Left lung (tissue), 10 donors: ENCODE data around the gene ZDHHC6. TPM values are rescaled to one million over a fixed set of nuclear protein-coding genes. Genes with fewer than 3 reads are reported as not detected.
A peak's percentile ranks its signal among the peaks of the same experiment; 100 is the strongest.

Experiments used
- ATAC-seq: fragments of 200-7000 bp; cut with Tn5 transposase; one replicate; pipeline ENCODE4 v1.9.1; 2020; ENCODE audit warnings: moderate library complexity
- DNase-seq, 4 donors: peaks; one replicate each; pipeline ENCODE4 v3.0.0-alpha.2; 2013 to 2020
- H3K27ac ChIP-seq, 2 donors: fragments of 200-600 bp; sonication (generic) in 1 of 2; one replicate each; pipeline versions ENCODE4 v1.5.0 to v1.8.0; 2020 to 2021
- H3K27me3 ChIP-seq, 2 donors: fragments of 200-600 bp; sonication (generic) in 1 of 2; one replicate each; pipeline versions ENCODE4 v1.5.0 to v1.8.0; 2020 to 2021
- H3K36me3 ChIP-seq, 2 donors: fragments of 200-600 bp; sonication (generic) in 1 of 2; one replicate each; pipeline versions ENCODE4 v1.5.0 to v1.8.0; 2020 to 2021
- H3K4me1 ChIP-seq, 2 donors: fragments of 200-600 bp; one replicate each; pipeline ENCODE4 v1.8.0; 2021
- H3K4me3 ChIP-seq, 2 donors: fragments of 200-600 bp; sonication (generic) in 1 of 2; one replicate each; pipeline versions ENCODE4 v1.5.0 to v1.8.0; 2020 to 2021; ENCODE audit warnings: mild to moderate bottlenecking in 1 of 2
- H3K9me3 ChIP-seq, 2 donors: fragments of 200-600 bp; sonication (generic) in 1 of 2; one replicate each; pipeline versions ENCODE4 v1.5.0 to v1.8.0; 2020 to 2021
- CTCF ChIP-seq, 2 donors: fragments of 200-600 bp; sonication (generic) in 1 of 2; IDR thresholded peaks; one replicate each; pipeline versions ENCODE4 v1.5.0 to v1.8.0; 2021; ENCODE audit warnings: antibody characterized with exemption in 2 of 2
- intact Hi-C, 2 donors: fragments of 100-400 bp; cut with DNase I; formaldehyde crosslinking; loops; one replicate each; pipeline versions ENCODE4 v1.11.2 to v1.14.2; 2022
- polyA plus RNA-seq, 6 donors: library from polyadenylated mRNA; unstranded; fragments of 120-200 nt; gene quantifications; one replicate each; pipeline ENCODE4 v1.2.1, GENCODE V29; 2013; ENCODE audit not compliant: insufficient read length in 6 of 6
- total RNA-seq, 2 donors: library from RNA; stranded (reverse); fragmentation: NEBNext Ultra II Directional; extraction: Animal tissue kit (Norgen Biotek cat#: 25700); gene quantifications; one replicate each; pipeline ENCODE4 v1.2.1, GENCODE V29; 2021
- donor health status: DM: no; HTN: yes; CAD: no.
- donor health status: DM: no; HTN: no; CAD: no.

ZDHHC6 gene
- total and polyA plus RNA-seq, 8 donors, result 36.0 to 72.1 (median 61.4) TPM

- intact Hi-C loops, result no loop called here
- no peak for TF ChIP-seq CTCF (IDR thresholded peaks at IDR 0.05)
Observed at GRCh38 chr10:112447620-112447928, 860 bp upstream of the ZDHHC6 start.

GRCh38 chr10:112446055-112446854, 459 bp downstream of the ZDHHC6 start:
- Histone ChIP-seq H3K4me3 (peak overlapping the region; percentile 94 to 95), H3K9me3 (no peaks in the 10 kb centered on the region), H3K36me3 (peaks cover 0 to 40% of the 10 kb centered on the region in 2 donors), H3K27ac (peak overlapping the region; percentile 84 to 86), H3K27me3 (no peaks in the 10 kb centered on the region), H3K4me1 (peaks cover 16 to 33% of the 10 kb centered on the region in 2 donors)
- peak; percentile 15 for ATAC-seq
- intact Hi-C loops, result no loop called here
- TF ChIP-seq CTCF (IDR thresholded peaks at IDR 0.05), result no peak
- peak in 1 of 4 donors; percentile 81 for DNase-seq

More at GRCh38 chr10:112447620-112447928, 860 bp upstream of the ZDHHC6 start:
- ATAC-seq (no peak), DNase-seq (no peak)
- H3K36me3 ChIP-seq, result peaks cover 0 to 27% of the 10 kb centered on the region in 2 donors
- H3K4me3 ChIP-seq, result peak overlapping the region; percentile 94 to 95
- no peaks in the 10 kb centered on the region for H3K27me3 ChIP-seq
- H3K9me3 ChIP-seq, result no peaks in the 10 kb centered on the region
- H3K4me1 ChIP-seq, result peaks cover 16 to 33% of the 10 kb centered on the region in 2 donors
- peak overlapping the region; percentile 84 to 86 for H3K27ac ChIP-seq

GRCh38 chr10:112442063-112442462, 4.7 kb downstream of the ZDHHC6 start:
- ATAC-seq, result no peak

GRCh38 chr10:112441520-112441919, 5.2 kb downstream of the ZDHHC6 start:
- DNase-seq (no peak), ATAC-seq (no peak)
- no peaks in the 10 kb centered on the region for H3K9me3 ChIP-seq
- H3K27ac ChIP-seq, result no peak overlapping the region
- H3K4me1 ChIP-seq, result peaks cover 10 to 18% of the 10 kb centered on the region in 2 donors
- no peaks in the 10 kb centered on the region for H3K27me3 ChIP-seq
- intact Hi-C loops, result no loop called here
- no peak overlapping the region for H3K4me3 ChIP-seq
- no peak for TF ChIP-seq CTCF (IDR thresholded peaks at IDR 0.05)
- peaks cover 0 to 87% of the 10 kb centered on the region in 2 donors for H3K36me3 ChIP-seq

More at GRCh38 chr10:112442063-112442462, 4.7 kb downstream of the ZDHHC6 start:
- Histone ChIP-seq H3K36me3 (peaks cover 0 to 82% of the 10 kb centered on the region in 2 donors), H3K4me1 (peaks cover 10 to 18% of the 10 kb centered on the region in 2 donors), H3K9me3 (no peaks in the 10 kb centered on the region), H3K27ac (no peak overlapping the region), H3K27me3 (no peaks in the 10 kb centered on the region), H3K4me3 (no peak overlapping the region)
- no peak for TF ChIP-seq CTCF (IDR thresholded peaks at IDR 0.05)
- intact Hi-C loops, result no loop called here
- DNase-seq, result no peak

- ATAC-seq, result no peak
- H3K27ac ChIP-seq, result no peak overlapping the region
- H3K4me3 ChIP-seq, result no peak overlapping the region
- no peaks in the 10 kb centered on the region for H3K4me1 ChIP-seq
- intact Hi-C loops, result no loop called here
- no peaks in the 10 kb centered on the region for H3K27me3 ChIP-seq
- no peaks in the 10 kb centered on the region for H3K9me3 ChIP-seq
- peaks cover 0 to 93% of the 10 kb centered on the region in 2 donors for H3K36me3 ChIP-seq
- DNase-seq, result no peak
- TF ChIP-seq CTCF (IDR thresholded peaks at IDR 0.05), result no peak
Observed at GRCh38 chr10:112438356-112438755, 8.4 kb downstream of the ZDHHC6 start.
